HepG2 (cell line): Measurements from ENCODE around the gene WARS2. TPM values are rescaled to one million over a fixed set of nuclear protein-coding genes. Genes with fewer than 3 reads are reported as not detected.

Experiments used
- ATAC-seq: fragments of 200-7000 bp; cut with Tn5 transposase; 3 replicates; pipeline ENCODE4 v1.9.1; 2020; ENCODE audit warnings: mild to moderate bottlenecking, moderate library complexity
- BruUV-seq: library from RNA; stranded (reverse); fragments of 400-500 nt; replicated peaks from 2 replicates; lab custom pipeline; 2021; lab: Mats Ljungman, UMichigan
- CTCF ChIA-PET: fragments of 300-600 bp; formaldehyde crosslinking; extraction: SDS; loops from one replicate; lab custom pipeline; 2021; ENCODE audit warnings: low total read pairs, inconsistent platforms, low intra/inter-chr PET ratio; lab: Yijun Ruan, JAX
- POLR2A ChIA-PET: fragments of 350-600 bp; sonication (Branson Sonifier 250); formaldehyde crosslinking; loops from one replicate; lab custom pipeline; 2020; ENCODE audit warnings: antibody characterized with exemption, inconsistent platforms; lab: Yijun Ruan, JAX
- DNase-seq: peaks from one replicate; pipeline ENCODE4 v3.0.0-alpha.2; 2015; ENCODE audit warnings: low spot score
- FAIRE-seq: peaks from 3 replicates; lab custom pipeline; 2011; peaks lifted over from hg19 to GRCh38; lab: Jason Lieb, UNC
- H2AFZ ChIP-seq: one replicate; pipeline ENCODE4 v1.6.1; 2011; ENCODE audit warnings: low read length, inconsistent platforms
- H3K27ac ChIP-seq: fragments of 300-600 bp; 3 replicates; pipeline ENCODE4 v1.8.0; 2011; ENCODE audit warnings: mixed run types, mild to moderate bottlenecking, mixed read lengths, low read length, inconsistent platforms; ENCODE audit not compliant: insufficient read depth; ENCODE audit errors: extremely low read length
- H3K27me3 ChIP-seq, 2 experiments: fragments of 200-600 bp in 1 of 2; 2 replicates in 1 of 2; 3 replicates in 1 of 2; pipeline versions ENCODE4 v1.6.0 to v1.8.0; 2011; ENCODE audit warnings: low read length in 2 of 2, mild to moderate bottlenecking in 2 of 2, moderate library complexity in 2 of 2, inconsistent platforms in 1 of 2; ENCODE audit not compliant: insufficient read depth in 2 of 2, control insufficient read depth in 1 of 2
- H3K36me3 ChIP-seq, 2 experiments: fragments of 200-600 bp in 1 of 2; replicated peaks in 1 of 2; 2 replicates in 1 of 2; 3 replicates in 1 of 2; pipeline versions ENCODE4 v1.5.1 to v1.8.0; 2011; ENCODE audit warnings: low read length in 2 of 2, inconsistent platforms in 1 of 2; ENCODE audit not compliant: insufficient read depth in 2 of 2, control insufficient read depth in 1 of 2
- H3K4me1 ChIP-seq: 2 replicates; pipeline ENCODE4 v1.5.1; 2012; ENCODE audit warnings: low read length, inconsistent platforms; ENCODE audit not compliant: insufficient read depth
- H3K4me2 ChIP-seq: 2 replicates; pipeline ENCODE4 v1.6.0; 2011; ENCODE audit warnings: low read depth, low read length, inconsistent platforms
- H3K4me3 ChIP-seq, 3 experiments: fragments of 200-600 bp in 1 of 3; sonication (generic), shearing (Covaris generic) in 1 of 3; replicated peaks in 1 of 3; 2 replicates each; pipeline ENCODE4 v1.5.1; 2011 to 2016; ENCODE audit warnings: low read length in 3 of 3, inconsistent platforms in 2 of 3, low read depth in 2 of 3, mild to moderate bottlenecking in 2 of 3, control low read depth in 1 of 3, mixed read lengths in 1 of 3; ENCODE audit not compliant: insufficient read depth in 1 of 3
- H3K79me2 ChIP-seq: one replicate; pipeline ENCODE4 v1.6.1; 2011; ENCODE audit warnings: low read length, inconsistent platforms; ENCODE audit not compliant: insufficient read depth
- H3K9ac ChIP-seq: 2 replicates; pipeline ENCODE4 v1.6.0; 2011; ENCODE audit warnings: mild to moderate bottlenecking, low read depth, low read length, inconsistent platforms; ENCODE audit not compliant: insufficient read depth
- H3K9me3 ChIP-seq: 2 replicates; pipeline ENCODE4 v1.5.1; 2012; ENCODE audit warnings: mild to moderate bottlenecking, low read length
- H4K20me1 ChIP-seq: 2 replicates; pipeline ENCODE4 v1.6.0; 2011; ENCODE audit warnings: inconsistent platforms, mild to moderate bottlenecking, low read length, moderate library complexity; ENCODE audit not compliant: insufficient read depth
- CHD4 ChIP-seq: fragments of 200-600 bp; sonication (generic); IDR thresholded peaks from 2 replicates; pipeline ENCODE4 v1.7.0; 2017; ENCODE audit warnings: mild to moderate bottlenecking, low read length, borderline replicate concordance
- GATA4 ChIP-seq: sonication (generic); IDR thresholded peaks from 2 replicates; pipeline ENCODE4 v1.6.1; 2016; ENCODE audit warnings: antibody characterized with exemption, low read depth, borderline replicate concordance
- MAFF ChIP-seq: IDR thresholded peaks from 2 replicates; pipeline ENCODE4 v1.6.1; 2011; ENCODE audit warnings: low read depth, low read length, improper control_type of control experiment
- MAFK ChIP-seq, 2 experiments: IDR thresholded peaks in 1 of 2; conservative IDR thresholded peaks in 1 of 2; 2 replicates each; pipeline ENCODE4 v1.6.1; 2011; ENCODE audit warnings: improper control_type of control experiment in 2 of 2, low read length in 2 of 2
- MIER3 ChIP-seq: IDR thresholded peaks from 2 replicates; pipeline ENCODE4 v1.6.1; 2016; ENCODE audit warnings: missing compliant biosample characterization, borderline replicate concordance
- NFKB2 ChIP-seq: sonication (generic); formaldehyde crosslinking; IDR thresholded peaks from 2 replicates; pipeline ENCODE4 v1.4.0; 2020; ENCODE audit warnings: missing genetic modification reagents, borderline replicate concordance
- NR2F2 ChIP-seq: IDR thresholded peaks from 2 replicates; pipeline ENCODE4 v1.6.1; 2012; ENCODE audit warnings: low read depth, inconsistent platforms, borderline replicate concordance
- RARG ChIP-seq: sonication (generic); formaldehyde crosslinking; IDR thresholded peaks from 2 replicates; pipeline ENCODE4 v1.4.0; 2020; ENCODE audit warnings: low read depth, mild to moderate bottlenecking, missing genetic modification reagents
- RELA ChIP-seq: sonication (generic); formaldehyde crosslinking; IDR thresholded peaks from 2 replicates; pipeline ENCODE4 v1.4.0; 2020; ENCODE audit warnings: missing genetic modification reagents
- ZMYM3 ChIP-seq: sonication (generic); formaldehyde crosslinking; IDR thresholded peaks from 2 replicates; pipeline ENCODE4 v1.5.1; 2020; ENCODE audit warnings: mild to moderate bottlenecking, missing genetic modification reagents
- ZNF543 ChIP-seq: sonication (generic); formaldehyde crosslinking; IDR thresholded peaks from 2 replicates; pipeline ENCODE4 v1.4.0; 2020; ENCODE audit warnings: mild to moderate bottlenecking, missing genetic modification reagents
- ZNF570 ChIP-seq: sonication (generic); formaldehyde crosslinking; IDR thresholded peaks from 2 replicates; pipeline ENCODE4 v1.4.0; 2020; ENCODE audit warnings: mild to moderate bottlenecking, missing genetic modification reagents, borderline replicate concordance
- ZNF615 ChIP-seq: sonication (generic); formaldehyde crosslinking; IDR thresholded peaks from 2 replicates; pipeline ENCODE4 v1.5.0; 2020; ENCODE audit warnings: mild to moderate bottlenecking, missing genetic modification reagents, borderline replicate concordance
- ZNF746 ChIP-seq: sonication (generic); formaldehyde crosslinking; IDR thresholded peaks from 2 replicates; pipeline ENCODE4 v1.8.0; 2022; ENCODE audit warnings: mild to moderate bottlenecking, missing genetic modification reagents
- WGBS: methylation state at CpG from one replicate; pipeline ENCODE4 v1.1.6; 2017; ENCODE audit warnings: low lambda C conversion rate; 5-methylcytosine and 5-hydroxymethylcytosine counted together
- in situ Hi-C: cut with HindIII; loops from 2 replicates; pipeline ENCODE4 v1.10.0; 2017; ENCODE audit warnings: low pct_unique_long_range_greater_than_20kb; ENCODE audit not compliant: extremely low pct_ligation_motif_present
- intact Hi-C: fragments of 100-400 bp; cut with micrococcal nuclease; formaldehyde crosslinking; loops from one replicate; pipeline ENCODE4 v1.10.0; 2022; ENCODE audit not compliant: unreplicated experiment
- polyA plus RNA-seq, 8 experiments: library from polyadenylated mRNA; depleted of rRNA in 3 of 8; stranded (reverse) in 7 of 8; unstranded in 1 of 8; fragments of >200 nt; fragmentation: Illumina TruSeq in 4 of 8; extraction: Trizol in 4 of 8; gene quantifications; 2 replicates each; pipeline versions ENCODE4 v1.2.1 to v1.2.3, GENCODE V29; 2011 to 2016; ENCODE audit warnings: low read depth in 4 of 8, missing spikeins in 1 of 8, mixed read lengths in 1 of 8; ENCODE audit not compliant: insufficient read depth in 1 of 8
- total RNA-seq, 5 experiments: library from RNA; depleted of rRNA; stranded (reverse); fragments of >200 nt; fragmentation: Illumina TruSeq; extraction: Trizol; gene quantifications; 2 replicates each; pipeline ENCODE4 v1.2.3, GENCODE V29; 2016; ENCODE audit warnings: low read depth in 1 of 5
- TF ChIP-seq, protein P1 (sequence below): sonication (generic); formaldehyde crosslinking; IDR thresholded peaks from 2 replicates; pipeline ENCODE4 v1.4.0; 2020; ENCODE audit warnings: mild to moderate bottlenecking, missing genetic modification reagents, borderline replicate concordance
- TF ChIP-seq, protein P2 (sequence below): IDR thresholded peaks from 2 replicates; pipeline ENCODE4 v1.6.1; 2016; ENCODE audit warnings: missing compliant biosample characterization, missing genetic modification reagents, borderline replicate concordance

WARS2 gene
- total and polyA plus RNA-seq, 2 of the 13 experiments (the other 11 are each of a cell fraction or from before 2014, with no cell fraction given): 12.4 to 18.8 TPM

DNA sequence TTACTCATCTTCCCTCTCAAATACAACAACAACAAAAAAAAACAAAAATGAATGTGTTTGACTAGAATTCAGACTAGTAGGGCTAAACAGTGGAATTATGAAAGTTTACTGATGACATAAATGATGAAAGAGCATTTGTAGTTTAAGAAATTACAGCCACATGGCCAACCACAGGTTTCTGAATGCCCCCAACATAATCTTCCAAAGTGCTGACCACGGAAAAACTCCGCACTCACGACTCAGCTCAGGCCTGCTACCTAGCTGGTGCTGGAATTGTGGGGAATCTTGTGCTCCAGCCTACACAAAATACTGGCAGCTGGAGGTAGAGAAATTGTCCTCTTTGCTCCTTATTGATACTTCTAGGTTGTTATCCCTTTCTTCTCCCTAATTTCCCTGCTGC, 128.7 kb downstream of the WARS2 start:
- in situ Hi-C loops: loop anchor here (25.0 kb wide), 2 partner anchors 449 to 849 kb away; no protein-coding TSS in a partner anchor
- no peak overlapping the region for H3K27ac ChIP-seq
- DNase-seq (no peak), FAIRE-seq (no peak), ATAC-seq (no peak)
- no peaks in the 10 kb centered on the region for H3K9me3 ChIP-seq
- H3K4me3 ChIP-seq: no peak overlapping the region
- ChIA-PET CTCF (no interaction called here), POLR2A (no interaction called here)
- intact Hi-C loops: loop anchor here (5.0 kb wide), 1 partner anchor 149 kb away; no protein-coding TSS in a partner anchor
- no peaks in the 10 kb centered on the region for H3K36me3 ChIP-seq
- H3K9ac ChIP-seq: no peak overlapping the region
- no peaks in the 10 kb centered on the region for H3K4me1 ChIP-seq
- no peak overlapping the region for H2AFZ ChIP-seq
- H4K20me1 ChIP-seq: no peaks in the 10 kb centered on the region
- no TSS peak for BruUV-seq
- 96% methylated on average over 3 of the region's 3 CpGs for WGBS
- no peaks in the 10 kb centered on the region for H3K27me3 ChIP-seq
- H3K79me2 ChIP-seq: no peaks in the 10 kb centered on the region
- H3K4me2 ChIP-seq: no peak overlapping the region
- TF ChIP-seq MAFF (peak; percentile 39), RARG (no peak), MAFK (conservative IDR thresholded peaks at IDR 0.05 in 1 of 2, IDR thresholded peaks at IDR 0.05 in 1 of 2; ENCODE audit: low read length in 2 of 2) (peak; percentile 41 to 54; a peak in 3 of 4 replicates), ZNF615 (CRISPR knock-in tag) (no peak), ZNF746 (no peak)

DNA sequence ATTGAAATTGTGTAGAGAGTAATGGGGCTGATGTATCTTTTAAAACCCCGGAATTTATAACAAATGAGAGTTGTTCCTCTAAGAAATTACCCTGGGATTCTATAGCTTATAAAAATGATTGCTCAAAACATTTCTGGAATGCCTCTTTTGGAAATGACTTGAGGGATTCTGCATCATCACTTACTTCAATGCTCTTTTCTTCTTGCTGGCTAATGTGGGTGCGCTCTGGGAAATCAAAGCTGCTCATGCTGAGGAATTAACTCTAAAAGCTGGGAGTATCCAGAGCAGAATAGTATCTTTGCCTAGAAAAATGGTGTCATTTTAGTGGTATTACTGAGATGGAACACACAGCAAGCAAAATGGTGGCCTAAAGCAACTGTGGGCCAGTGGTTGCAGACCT, 129.3 kb downstream of the WARS2 start:
- Histone ChIP-seq H2AFZ (no peak overlapping the region), H3K9ac (no peak overlapping the region), H3K4me1 (no peaks in the 10 kb centered on the region), H3K4me2 (no peak overlapping the region), H3K36me3 (no peaks in the 10 kb centered on the region), H3K27ac (no peak overlapping the region), H3K27me3 (no peaks in the 10 kb centered on the region), H3K79me2 (no peaks in the 10 kb centered on the region), H4K20me1 (no peaks in the 10 kb centered on the region), H3K9me3 (no peaks in the 10 kb centered on the region; the same call in 1 of the 2 replicates), H3K4me3 (no peak overlapping the region)
- ATAC-seq (no peak), FAIRE-seq (no peak), DNase-seq (no peak)
- no TSS peak for BruUV-seq
- CTCF ChIA-PET: no interaction called here
- POLR2A ChIA-PET: no interaction called here
- intact Hi-C loops (loop anchor here (5.0 kb wide), 1 partner anchor 149 kb away; no protein-coding TSS in a partner anchor), in situ Hi-C loops (loop anchor here (25.0 kb wide), 2 partner anchors 449 to 849 kb away; no protein-coding TSS in a partner anchor)
- 90% methylated on average over 2 of the region's 2 CpGs for WGBS
- no peak for TF ChIP-seq NR2F2
- TF ChIP-seq ZMYM3 (CRISPR knock-in tag): no peak
- no peak for TF ChIP-seq NFKB2 (CRISPR knock-in tag)
- TF ChIP-seq RELA: no peak
- no peak for TF ChIP-seq ZNF570 (CRISPR knock-in tag)
- no peak for TF ChIP-seq MIER3 (CRISPR knock-in tag)
- TF ChIP-seq, protein P1, sequence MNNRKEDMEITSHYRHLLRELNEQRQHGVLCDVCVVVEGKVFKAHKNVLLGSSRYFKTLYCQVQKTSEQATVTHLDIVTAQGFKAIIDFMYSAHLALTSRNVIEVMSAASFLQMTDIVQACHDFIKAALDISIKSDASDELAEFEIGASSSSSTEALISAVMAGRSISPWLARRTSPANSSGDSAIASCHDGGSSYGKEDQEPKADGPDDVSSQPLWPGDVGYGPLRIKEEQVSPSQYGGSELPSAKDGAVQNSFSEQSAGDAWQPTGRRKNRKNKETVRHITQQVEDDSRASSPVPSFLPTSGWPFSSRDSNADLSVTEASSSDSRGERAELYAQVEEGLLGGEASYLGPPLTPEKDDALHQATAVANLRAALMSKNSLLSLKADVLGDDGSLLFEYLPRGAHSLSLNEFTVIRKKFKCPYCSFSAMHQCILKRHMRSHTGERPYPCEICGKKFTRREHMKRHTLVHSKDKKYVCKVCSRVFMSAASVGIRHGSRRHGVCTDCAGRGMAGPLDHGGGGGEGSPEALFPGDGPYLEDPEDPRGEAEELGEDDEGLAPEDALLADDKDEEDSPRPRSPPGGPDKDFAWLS: no peak
- TF ChIP-seq ZNF543 (CRISPR knock-in tag): no peak
- TF ChIP-seq, protein P2, sequence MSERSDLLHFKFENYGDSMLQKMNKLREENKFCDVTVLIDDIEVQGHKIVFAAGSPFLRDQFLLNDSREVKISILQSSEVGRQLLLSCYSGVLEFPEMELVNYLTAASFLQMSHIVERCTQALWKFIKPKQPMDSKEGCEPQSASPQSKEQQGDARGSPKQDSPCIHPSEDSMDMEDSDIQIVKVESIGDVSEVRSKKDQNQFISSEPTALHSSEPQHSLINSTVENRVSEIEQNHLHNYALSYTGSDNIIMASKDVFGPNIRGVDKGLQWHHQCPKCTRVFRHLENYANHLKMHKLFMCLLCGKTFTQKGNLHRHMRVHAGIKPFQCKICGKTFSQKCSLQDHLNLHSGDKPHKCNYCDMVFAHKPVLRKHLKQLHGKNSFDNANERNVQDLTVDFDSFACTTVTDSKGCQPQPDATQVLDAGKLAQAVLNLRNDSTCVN (CRISPR knock-in tag): no peak
- no peak for TF ChIP-seq GATA4
- TF ChIP-seq CHD4: no peak
